Endothelial cell of umbilical vein (primary cell): ENCODE data around the gene ADD2. TPM values are rescaled to one million over a fixed set of nuclear protein-coding genes. Genes with fewer than 3 reads are reported as not detected.

Experiments used
- BruUV-seq: library from RNA; stranded (reverse); fragments of 400-500 nt; replicated peaks from 2 replicates; lab custom pipeline; 2021; lab: Mats Ljungman, UMichigan
- CTCF ChIA-PET: fragments of 300-600, 350-600 bp; sonication (Branson Sonifier 250); formaldehyde crosslinking; loops from one replicate; lab custom pipeline; 2021; ENCODE audit warnings: antibody characterized with exemption, inconsistent platforms; lab: Charles Lee
- POLR2A ChIA-PET: fragments of 300-600, 350-600 bp; sonication (Branson Sonifier 250); formaldehyde crosslinking; loops from one replicate; lab custom pipeline; 2021; ENCODE audit warnings: antibody characterized with exemption, inconsistent platforms; lab: Charles Lee
- DNase-seq: peaks from one replicate; pipeline ENCODE4 v3.0.0-alpha.2; 2011; ENCODE audit warnings: low read depth, low spot score
- FAIRE-seq: peaks from 2 replicates; lab custom pipeline; 2011; peaks lifted over from hg19 to GRCh38; lab: Jason Lieb, UNC
- H2AFZ ChIP-seq: 2 replicates; pipeline ENCODE4 v1.6.0; 2012; ENCODE audit warnings: low read depth, low read length, control low read depth, inconsistent platforms
- H3K27ac ChIP-seq: 2 replicates; pipeline ENCODE4 v1.5.1; 2011; ENCODE audit warnings: low read depth, mild to moderate bottlenecking, control low read depth, low read length, moderate library complexity; ENCODE audit not compliant: insufficient read depth
- H3K27me3 ChIP-seq, 2 experiments: 2 replicates each; pipeline versions ENCODE4 v1.6.0 to v1.6.1; 2011; ENCODE audit warnings: low read length in 2 of 2, mixed read lengths in 1 of 2; ENCODE audit not compliant: control insufficient read depth in 2 of 2, insufficient read depth in 2 of 2
- H3K36me3 ChIP-seq, 2 experiments: 2 replicates in 1 of 2; 3 replicates in 1 of 2; pipeline ENCODE4 v1.5.1; 2011; ENCODE audit warnings: low read length in 2 of 2, mild to moderate bottlenecking in 1 of 2, moderate library complexity in 1 of 2; ENCODE audit not compliant: control insufficient read depth in 2 of 2, insufficient read depth in 2 of 2; ENCODE audit errors: extremely low read depth in 1 of 2
- H3K4me1 ChIP-seq: 3 replicates; pipeline ENCODE4 v1.5.1; 2011; ENCODE audit warnings: mild to moderate bottlenecking, low read length; ENCODE audit not compliant: control insufficient read depth, insufficient read depth; ENCODE audit errors: extremely low read depth
- H3K4me2 ChIP-seq: 2 replicates; pipeline ENCODE4 v1.6.1; 2011; ENCODE audit warnings: low read length, control low read depth, mixed read lengths; ENCODE audit not compliant: insufficient read depth
- H3K4me3 ChIP-seq, 3 experiments: fragments of 200-600 bp in 1 of 3; sonication (generic), shearing (Covaris generic) in 1 of 3; replicated peaks in 1 of 3; 2 replicates each; pipeline ENCODE4 v1.5.1; 2011 to 2016; ENCODE audit warnings: control low read depth in 3 of 3, low read length in 3 of 3, mild to moderate bottlenecking in 2 of 3, inconsistent platforms in 1 of 3, low read depth in 1 of 3, moderate library complexity in 1 of 3; ENCODE audit not compliant: insufficient read depth in 1 of 3
- H3K79me2 ChIP-seq: 2 replicates; pipeline ENCODE4 v1.6.0; 2012; ENCODE audit warnings: low read length, inconsistent platforms; ENCODE audit not compliant: control insufficient read depth, insufficient read depth
- H3K9ac ChIP-seq: replicated peaks from 2 replicates; pipeline ENCODE3; 2011; ENCODE audit warnings: low read length, control low read depth; ENCODE audit not compliant: insufficient read depth; ENCODE audit errors: extremely low read depth
- H3K9me1 ChIP-seq: replicated peaks from 3 replicates; pipeline ENCODE4 v1.6.0; 2011; ENCODE audit warnings: mild to moderate bottlenecking, low read length; ENCODE audit not compliant: control insufficient read depth, insufficient read depth; ENCODE audit errors: extremely low read depth
- H3K9me3 ChIP-seq: replicated peaks from 2 replicates; pipeline ENCODE4 v1.5.1; 2012; ENCODE audit warnings: low read length, inconsistent platforms; ENCODE audit not compliant: control insufficient read depth, insufficient read depth
- H4K20me1 ChIP-seq: replicated peaks from 2 replicates; pipeline ENCODE3; 2011; ENCODE audit warnings: mild to moderate bottlenecking, low read length; ENCODE audit not compliant: control insufficient read depth, insufficient read depth; ENCODE audit errors: extremely low read depth
- CTCF ChIP-seq, 2 donors: IDR thresholded peaks; 1 replicate in 1 of 2; 2 replicates in 1 of 2; pipeline ENCODE4 v1.5.1; 2011; ENCODE audit warnings: low read length in 2 of 2, mild to moderate bottlenecking in 2 of 2, moderate library complexity in 2 of 2, control low read depth in 1 of 2, inconsistent platforms in 1 of 2, low read depth in 1 of 2; ENCODE audit not compliant: insufficient read depth in 1 of 2; ENCODE audit errors: extremely low read depth in 1 of 2
- EZH2 ChIP-seq: IDR thresholded peaks from 2 replicates; pipeline ENCODE4 v1.6.1; 2012; ENCODE audit warnings: borderline replicate concordance, low read depth, mild to moderate bottlenecking, moderate library complexity, low read length, inconsistent platforms; ENCODE audit not compliant: severe bottlenecking
- FOS ChIP-seq: IDR thresholded peaks from 2 replicates; pipeline ENCODE4 v1.6.1; 2011; ENCODE audit warnings: mild to moderate bottlenecking, low read length, moderate library complexity, borderline replicate concordance; ENCODE audit not compliant: insufficient read depth
- GATA2 ChIP-seq: IDR thresholded peaks from 2 replicates; pipeline ENCODE4 v1.7.0; 2011; ENCODE audit warnings: low read depth, mild to moderate bottlenecking, moderate library complexity, mixed read lengths, low read length; ENCODE audit not compliant: insufficient read length, insufficient read depth
- JUN ChIP-seq: IDR thresholded peaks from 2 replicates; pipeline ENCODE4 v1.6.1; 2011; ENCODE audit warnings: borderline replicate concordance, low read depth; ENCODE audit not compliant: insufficient read length, insufficient read depth
- MYC ChIP-seq: IDR thresholded peaks from one replicate; pipeline ENCODE4 v1.6.1; 2011; ENCODE audit warnings: mild to moderate bottlenecking, low read depth, low read length
- POLR2A ChIP-seq: IDR thresholded peaks from 2 replicates; pipeline ENCODE4 v1.6.1; 2012; ENCODE audit warnings: low read depth, mild to moderate bottlenecking, control low read depth, low read length
- POLR2AphosphoS5 ChIP-seq: IDR thresholded peaks from 2 replicates; pipeline ENCODE4 v1.6.1; 2012; ENCODE audit warnings: low read depth, mild to moderate bottlenecking, control low read depth, low read length, moderate library complexity; ENCODE audit not compliant: insufficient read depth
- dilution Hi-C: fragments of 300-500 bp; cut with MboI; formaldehyde crosslinking; loops from one replicate; pipeline ENCODE4 v1.15.0; 2019; ENCODE audit warnings: low sequenced_read_pairs; ENCODE audit not compliant: extremely low pct_ligation_motif_present
- intact Hi-C: fragments of 100-400 bp; cut with micrococcal nuclease; formaldehyde crosslinking; loops from one replicate; pipeline ENCODE4 v1.10.0; 2022
- polyA plus RNA-seq, 4 experiments: library from polyadenylated mRNA; depleted of rRNA in 3 of 4; stranded (reverse) in 3 of 4; unstranded in 1 of 4; fragments of >200 nt; gene quantifications; 2 replicates each; pipeline versions ENCODE4 v1.2.1 to v1.2.3, GENCODE V29; 2011 to 2012; ENCODE audit warnings: missing spikeins in 1 of 4
- total RNA-seq: library from RNA; stranded (reverse); gene quantifications from 2 replicates; pipeline ENCODE4 v1.2.3, GENCODE V29; 2021
- TF ChIP-seq, protein P1 (sequence below): IDR thresholded peaks from 2 replicates; pipeline ENCODE4 v1.6.1; 2011; ENCODE audit not compliant: insufficient read depth, insufficient read length

The ADD2 gene
- total and polyA plus RNA-seq, 2 donors (not counting 3 experiments of a cell fraction or from before 2014, with no cell fraction given): 0.17 TPM; not detected in 1

- H3K36me3 ChIP-seq: no peaks in the 10 kb centered on the region
- ChIA-PET CTCF (interaction anchor here (1.6 to 3.2 kb wide), 2 partner anchors 12 to 474 kb away, joined by 4 to 17 read pairs; partner anchors contain the start of gene FIGLA), POLR2A (no interaction called here)
- H3K4me3 ChIP-seq: no peak overlapping the region
- no peaks in the 10 kb centered on the region for H3K4me1 ChIP-seq
- no peak overlapping the region for H3K27ac ChIP-seq
- no peak overlapping the region for H3K4me2 ChIP-seq
- dilution Hi-C loops: no loop called here
- H3K9ac ChIP-seq: no peak overlapping the region
- TF ChIP-seq CTCF (IDR thresholded peaks at IDR 0.05; ENCODE audit: extremely low read depth in 1 of 2, insufficient read depth in 1 of 2, low read depth in 1 of 2, low read length in 2 of 2) (no peak), GATA2 (no peak), FOS (no peak), POLR2A (no peak), POLR2AphosphoS5 (no peak), MYC (no peak), EZH2 (no peak), JUN (no peak)
- TF ChIP-seq, protein P1, sequence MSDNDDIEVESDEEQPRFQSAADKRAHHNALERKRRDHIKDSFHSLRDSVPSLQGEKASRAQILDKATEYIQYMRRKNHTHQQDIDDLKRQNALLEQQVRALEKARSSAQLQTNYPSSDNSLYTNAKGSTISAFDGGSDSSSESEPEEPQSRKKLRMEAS: no peak
- BruUV-seq: no TSS peak
- H4K20me1 ChIP-seq: no peaks in the 10 kb centered on the region
- H3K27me3 ChIP-seq: peaks cover 23 to 29% of the 10 kb centered on the region in 2 experiments
- DNase-seq (no peak), FAIRE-seq (no peak)
- no peak overlapping the region for H2AFZ ChIP-seq
- H3K79me2 ChIP-seq: no peaks in the 10 kb centered on the region
- intact Hi-C loops: no loop called here
- H3K9me3 ChIP-seq: no peaks in the 10 kb centered on the region
- H3K9me1 ChIP-seq: no peaks in the 10 kb centered on the region
Measured at GRCh38 chr2:70777450-70777849, 9.4 kb upstream of the ADD2 start.
